ENCODE data around the gene SPSB2. TPM values are rescaled to one million over a fixed set of nuclear protein-coding genes. Genes with fewer than 3 reads are reported as not detected.
A peak's percentile ranks its signal among the peaks of the same experiment; 100 is the strongest.

The SPSB2 gene
- total RNA-seq, 1 donor from 2014 or later: 30.2 TPM

GRCh38 chr12:6832125-6832524, 41.0 kb downstream of the SPSB2 start:
- H3K4me1 ChIP-seq: peaks cover 5% of the 10 kb centered on the region
- no peaks in the 10 kb centered on the region for H3K36me3 ChIP-seq
- ATAC-seq (no peak), DNase-seq (no peak)
- intact Hi-C loops (cut with DNase I): no loop called here
- no peaks in the 10 kb centered on the region for H3K27me3 ChIP-seq
- H3K4me3 ChIP-seq: no peak overlapping the region
- H3K9me3 ChIP-seq: no peaks in the 10 kb centered on the region
- no peak overlapping the region for H3K27ac ChIP-seq
- TF ChIP-seq CTCF (IDR thresholded peaks at IDR 0.05): no peak

GRCh38 chr12:6831450-6831995, 41.6 kb downstream of the SPSB2 start:
- TF ChIP-seq CTCF (IDR thresholded peaks at IDR 0.05): no peak
- ATAC-seq: no peak
- Histone ChIP-seq H3K4me3 (no peak overlapping the region), H3K27me3 (no peaks in the 10 kb centered on the region), H3K27ac (no peak overlapping the region), H3K9me3 (no peaks in the 10 kb centered on the region), H3K4me1 (peaks cover 5% of the 10 kb centered on the region), H3K36me3 (no peaks in the 10 kb centered on the region)
- intact Hi-C loops (cut with DNase I): no loop called here
- DNase-seq: no peak

GRCh38 chr12:6830999-6831398, 42.1 kb downstream of the SPSB2 start:
- Histone ChIP-seq H3K27ac (no peak overlapping the region), H3K27me3 (no peaks in the 10 kb centered on the region), H3K4me3 (no peak overlapping the region), H3K9me3 (no peaks in the 10 kb centered on the region), H3K4me1 (peaks cover 5% of the 10 kb centered on the region), H3K36me3 (no peaks in the 10 kb centered on the region)
- intact Hi-C loops (cut with DNase I): no loop called here
- ATAC-seq (no peak), DNase-seq (no peak)
- TF ChIP-seq CTCF (IDR thresholded peaks at IDR 0.05): no peak

GRCh38 chr12:6830286-6830890, 42.7 kb downstream of the SPSB2 start:
- no peaks in the 10 kb centered on the region for H3K9me3 ChIP-seq
- ATAC-seq (no peak), DNase-seq (no peak)
- no peak overlapping the region for H3K27ac ChIP-seq
- TF ChIP-seq CTCF (IDR thresholded peaks at IDR 0.05): no peak
- H3K4me1 ChIP-seq: peaks cover 5% of the 10 kb centered on the region
- intact Hi-C loops (cut with DNase I): no loop called here
- H3K4me3 ChIP-seq: no peak overlapping the region
- H3K36me3 ChIP-seq: no peaks in the 10 kb centered on the region
- no peaks in the 10 kb centered on the region for H3K27me3 ChIP-seq

DNA sequence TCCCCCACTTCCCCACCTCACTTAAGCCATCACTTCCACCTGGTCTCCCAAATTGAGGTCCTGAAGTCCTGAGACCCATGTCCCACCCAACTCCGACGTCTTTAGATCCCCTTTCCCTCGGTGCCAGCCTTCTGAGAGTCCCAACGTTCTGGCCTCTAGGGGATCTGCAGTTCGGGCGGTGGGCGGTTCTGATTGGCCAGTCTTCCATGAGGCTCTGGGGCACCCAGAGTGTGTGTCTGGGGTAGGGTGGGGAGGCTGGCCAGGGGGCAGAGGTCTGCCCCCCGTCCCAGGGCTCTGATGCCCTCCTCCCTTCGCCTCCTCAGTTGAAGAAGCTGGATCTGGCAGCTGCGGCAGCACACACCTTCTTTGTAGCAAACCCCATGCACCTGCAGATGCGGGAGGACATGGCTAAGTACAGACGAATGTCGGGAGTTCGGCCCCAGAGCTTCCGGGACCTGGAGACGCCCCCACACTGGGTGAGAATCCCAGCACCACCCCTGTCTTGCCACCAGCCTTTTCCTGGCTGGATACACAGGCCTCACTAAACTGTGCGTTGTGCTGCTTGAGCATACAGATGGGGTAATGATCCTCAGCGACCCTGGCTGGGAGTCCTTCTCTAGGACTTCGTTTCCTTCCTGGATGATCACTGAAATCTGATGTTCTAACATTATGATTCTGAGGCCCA, 43.4 kb downstream of the SPSB2 start:
- intact Hi-C loops (cut with DNase I): loop anchor here (10.0 kb wide), 1 partner anchor 95 kb away; no protein-coding TSS in a partner anchor
- Histone ChIP-seq H3K27me3 (no peaks in the 10 kb centered on the region), H3K4me1 (peaks cover 5% of the 10 kb centered on the region), H3K4me3 (peak overlapping the region; percentile 62), H3K27ac (peak overlapping the region; percentile 44), H3K9me3 (no peaks in the 10 kb centered on the region), H3K36me3 (no peaks in the 10 kb centered on the region)
- ATAC-seq: no peak
- TF ChIP-seq CTCF (IDR thresholded peaks at IDR 0.05): no peak
- DNase-seq: no peak
